DND-41 (cell line): ENCODE data around the gene ZNF135.

Source experiments
- EZH2 ChIP-seq: IDR thresholded peaks from 3 replicates; pipeline ENCODE4 v1.6.1; 2012; ENCODE audit warnings: borderline replicate concordance, low read depth, mild to moderate bottlenecking, moderate library complexity, low read length, inconsistent platforms; ENCODE audit not compliant: severe bottlenecking
- TF ChIP-seq, protein P1 (sequence below): IDR thresholded peaks from 2 replicates; pipeline ENCODE4 v1.5.1; 2012; ENCODE audit warnings: borderline replicate concordance, low read length, moderate library complexity, mild to moderate bottlenecking; ENCODE audit not compliant: poor library complexity, severe bottlenecking; ENCODE audit errors: extremely low read depth

DNA sequence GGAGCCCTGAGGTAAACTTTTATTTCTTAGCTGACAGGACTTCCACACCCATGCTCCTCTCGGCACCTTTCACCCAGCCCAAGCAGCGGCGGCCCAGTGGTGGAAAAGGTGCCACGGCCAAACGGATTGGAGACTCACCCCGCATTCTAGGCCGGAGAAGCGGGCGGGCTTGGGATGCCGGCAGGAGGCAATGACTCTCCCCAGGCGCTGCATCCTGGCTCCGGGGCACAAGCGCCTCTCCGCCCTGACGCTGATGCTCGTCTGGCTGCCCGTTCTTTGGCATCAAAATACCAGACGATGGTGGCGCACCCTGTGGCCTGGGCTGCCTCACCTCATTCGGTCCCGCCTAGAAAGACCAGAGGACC, 49.8 kb upstream of the ZNF135 start:
- TF ChIP-seq, protein P1, sequence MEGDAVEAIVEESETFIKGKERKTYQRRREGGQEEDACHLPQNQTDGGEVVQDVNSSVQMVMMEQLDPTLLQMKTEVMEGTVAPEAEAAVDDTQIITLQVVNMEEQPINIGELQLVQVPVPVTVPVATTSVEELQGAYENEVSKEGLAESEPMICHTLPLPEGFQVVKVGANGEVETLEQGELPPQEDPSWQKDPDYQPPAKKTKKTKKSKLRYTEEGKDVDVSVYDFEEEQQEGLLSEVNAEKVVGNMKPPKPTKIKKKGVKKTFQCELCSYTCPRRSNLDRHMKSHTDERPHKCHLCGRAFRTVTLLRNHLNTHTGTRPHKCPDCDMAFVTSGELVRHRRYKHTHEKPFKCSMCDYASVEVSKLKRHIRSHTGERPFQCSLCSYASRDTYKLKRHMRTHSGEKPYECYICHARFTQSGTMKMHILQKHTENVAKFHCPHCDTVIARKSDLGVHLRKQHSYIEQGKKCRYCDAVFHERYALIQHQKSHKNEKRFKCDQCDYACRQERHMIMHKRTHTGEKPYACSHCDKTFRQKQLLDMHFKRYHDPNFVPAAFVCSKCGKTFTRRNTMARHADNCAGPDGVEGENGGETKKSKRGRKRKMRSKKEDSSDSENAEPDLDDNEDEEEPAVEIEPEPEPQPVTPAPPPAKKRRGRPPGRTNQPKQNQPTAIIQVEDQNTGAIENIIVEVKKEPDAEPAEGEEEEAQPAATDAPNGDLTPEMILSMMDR, result no peak
- TF ChIP-seq EZH2, result no peak
